HG03565 (cell line): Measurements from ENCODE around the gene SLC5A2.
"Not testable (repeated sequence)": the region's sequence is repeated elsewhere in the genome, so short reads cannot be mapped to it uniquely, and the experiment has no call there.

ENCODE experiments used
- ATAC-seq: cut with Tn5 transposase; IDR thresholded peaks from one replicate; pipeline ENCODE4 v1.9.1; 2021; ENCODE audit warnings: mild to moderate bottlenecking, moderate library complexity; ENCODE audit not compliant: unreplicated experiment

Gene SLC5A2

GRCh38 chr16:31483081-31483480 is at the start of gene SLC5A2:
SLC5A2 (plus strand) TSS chr16:31483123; CDS start chr16:31483137, 14 bp downstream.
- ATAC-seq = no peak

GRCh38 chr16:31435341-31436220 is 47.3 kb upstream of the SLC5A2 start:
- ATAC-seq = no peak

- no peak for ATAC-seq
These were observed 46.5 kb upstream of the SLC5A2 start for GRCh38 chr16:31436221-31437045.

GRCh38 chr16:31438414-31438813 is 44.5 kb upstream of the SLC5A2 start:
- no peak for ATAC-seq

GRCh38 chr16:31439023-31439422 is 43.9 kb upstream of the SLC5A2 start:
- ATAC-seq = not testable (repeated sequence)

GRCh38 chr16:31439519-31439918 is 43.4 kb upstream of the SLC5A2 start:
- no peak for ATAC-seq

- no peak for ATAC-seq
These were observed 42.3 kb upstream of the SLC5A2 start for GRCh38 chr16:31440516-31441184.

- no peak for ATAC-seq
These were observed 41.0 kb upstream of the SLC5A2 start for GRCh38 chr16:31441956-31442355.

- ATAC-seq = not testable (repeated sequence)
These were observed 37.0 kb upstream of the SLC5A2 start for GRCh38 chr16:31445931-31446330.

GRCh38 chr16:31451201-31451600 is 31.7 kb upstream of the SLC5A2 start:
- ATAC-seq = no peak

- peak; percentile 46 for ATAC-seq
These were observed 31.1 kb upstream of the SLC5A2 start for GRCh38 chr16:31451681-31452351.

- no peak for ATAC-seq
These were observed 30.3 kb upstream of the SLC5A2 start for GRCh38 chr16:31452631-31453106.

GRCh38 chr16:31453255-31454204 is 29.4 kb upstream of the SLC5A2 start:
- no peak for ATAC-seq

- ATAC-seq = no peak
These were observed 27.2 kb upstream of the SLC5A2 start for GRCh38 chr16:31455601-31456314.

- no peak for ATAC-seq
These were observed 25.9 kb upstream of the SLC5A2 start for GRCh38 chr16:31456988-31457360.

GRCh38 chr16:31458073-31458843 is 24.7 kb upstream of the SLC5A2 start:
- ATAC-seq = no peak

- peak; percentile 61 for ATAC-seq
These were observed 23.9 kb upstream of the SLC5A2 start, which contains the start of gene ARMC5 for GRCh38 chr16:31458844-31459686. ARMC5 (plus strand) TSS chr16:31459501; CDS start chr16:31459525, 24 bp downstream.
